A549 (cell line): ENCODE measurements around the gene MS4A6E.

ENCODE experiments used
- BHLHE40 ChIP-seq: IDR thresholded peaks from 2 replicates; pipeline ENCODE4 v1.6.1; 2012; ENCODE audit warnings: low read depth, low read length, inconsistent platforms
- CBX2 ChIP-seq: fragments of 200-600 bp; sonication (generic); IDR thresholded peaks from 2 replicates; pipeline ENCODE4 v1.6.1; 2016; ENCODE audit warnings: low read depth, mild to moderate bottlenecking, borderline replicate concordance
- KDM1A ChIP-seq: fragments of 200-600 bp; sonication (generic); IDR thresholded peaks from 2 replicates; pipeline ENCODE4 v1.6.1; 2016; ENCODE audit warnings: low read depth, mild to moderate bottlenecking
- MYC ChIP-seq: IDR thresholded peaks from 2 replicates; pipeline ENCODE4 v1.6.1; 2012; ENCODE audit warnings: mild to moderate bottlenecking, inconsistent platforms, low read length, improper control_type of control experiment, borderline replicate concordance
- POLR2A ChIP-seq: IDR thresholded peaks from 2 replicates; pipeline ENCODE4 v1.6.1; 2012; ENCODE audit warnings: mild to moderate bottlenecking, low read length
- RAD21 ChIP-seq, 2 experiments: fragments of >200 bp in 1 of 2; sonication (Bioruptor Twin) in 1 of 2; formaldehyde crosslinking in 1 of 2; IDR thresholded peaks in 1 of 2; conservative IDR thresholded peaks in 1 of 2; 2 replicates in 1 of 2; 3 replicates in 1 of 2; pipeline ENCODE4 v1.6.1; 2012 to 2018; ENCODE audit warnings: inconsistent platforms in 1 of 2
- TP53 ChIP-seq: fragments of 250-450 bp; sonication (Bioruptor Pico); IDR thresholded peaks from 2 replicates; pipeline ENCODE4 v1.5.0; 2021; ENCODE audit warnings: mild to moderate bottlenecking, moderate library complexity
- TF ChIP-seq, protein P1 (sequence below): fragments of >200 bp; sonication (Bioruptor Twin); formaldehyde crosslinking; IDR thresholded peaks from 3 replicates; pipeline ENCODE4 v1.5.1; 2016
- TF ChIP-seq, protein P2 (sequence below): IDR thresholded peaks from 2 replicates; pipeline ENCODE4 v1.6.1; 2012; ENCODE audit warnings: low read depth, borderline replicate concordance

DNA sequence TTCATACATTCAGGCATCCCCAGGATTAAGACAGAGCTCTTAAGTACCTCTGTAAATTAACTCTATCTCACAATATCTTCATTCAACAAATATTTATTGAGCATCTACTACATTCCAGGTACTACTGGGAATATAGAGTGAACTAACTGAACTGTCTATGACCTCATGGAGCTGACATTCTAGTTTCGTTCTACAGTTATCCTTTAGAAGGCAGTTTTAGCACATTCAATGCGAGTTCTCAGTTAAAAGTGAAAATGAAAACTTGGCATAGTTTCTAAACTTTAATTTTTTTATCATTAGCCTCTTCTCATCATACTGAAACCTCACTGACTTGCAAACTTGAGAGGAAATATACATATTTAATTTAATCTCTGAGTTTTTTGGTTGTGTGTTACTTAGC lies 10.7 kb upstream of the MS4A6E start:
- no peak for TF ChIP-seq POLR2A
- no peak for TF ChIP-seq RAD21 (conservative IDR thresholded peaks at IDR 0.05 in 1 of 2, IDR thresholded peaks at IDR 0.05 in 1 of 2)
- TF ChIP-seq, protein P1, sequence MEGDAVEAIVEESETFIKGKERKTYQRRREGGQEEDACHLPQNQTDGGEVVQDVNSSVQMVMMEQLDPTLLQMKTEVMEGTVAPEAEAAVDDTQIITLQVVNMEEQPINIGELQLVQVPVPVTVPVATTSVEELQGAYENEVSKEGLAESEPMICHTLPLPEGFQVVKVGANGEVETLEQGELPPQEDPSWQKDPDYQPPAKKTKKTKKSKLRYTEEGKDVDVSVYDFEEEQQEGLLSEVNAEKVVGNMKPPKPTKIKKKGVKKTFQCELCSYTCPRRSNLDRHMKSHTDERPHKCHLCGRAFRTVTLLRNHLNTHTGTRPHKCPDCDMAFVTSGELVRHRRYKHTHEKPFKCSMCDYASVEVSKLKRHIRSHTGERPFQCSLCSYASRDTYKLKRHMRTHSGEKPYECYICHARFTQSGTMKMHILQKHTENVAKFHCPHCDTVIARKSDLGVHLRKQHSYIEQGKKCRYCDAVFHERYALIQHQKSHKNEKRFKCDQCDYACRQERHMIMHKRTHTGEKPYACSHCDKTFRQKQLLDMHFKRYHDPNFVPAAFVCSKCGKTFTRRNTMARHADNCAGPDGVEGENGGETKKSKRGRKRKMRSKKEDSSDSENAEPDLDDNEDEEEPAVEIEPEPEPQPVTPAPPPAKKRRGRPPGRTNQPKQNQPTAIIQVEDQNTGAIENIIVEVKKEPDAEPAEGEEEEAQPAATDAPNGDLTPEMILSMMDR = no peak
- no peak for TF ChIP-seq KDM1A
- TF ChIP-seq CBX2 = no peak
- TF ChIP-seq BHLHE40 = no peak
- TF ChIP-seq MYC = no peak
- TF ChIP-seq TP53 (CRISPR knock-in tag) = no peak
- TF ChIP-seq, protein P2, sequence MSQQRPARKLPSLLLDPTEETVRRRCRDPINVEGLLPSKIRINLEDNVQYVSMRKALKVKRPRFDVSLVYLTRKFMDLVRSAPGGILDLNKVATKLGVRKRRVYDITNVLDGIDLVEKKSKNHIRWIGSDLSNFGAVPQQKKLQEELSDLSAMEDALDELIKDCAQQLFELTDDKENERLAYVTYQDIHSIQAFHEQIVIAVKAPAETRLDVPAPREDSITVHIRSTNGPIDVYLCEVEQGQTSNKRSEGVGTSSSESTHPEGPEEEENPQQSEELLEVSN = no peak
